Liver (tissue), 3 donors: ENCODE results near the gene FAM89B.

ENCODE experiments used
- EGR1 ChIP-seq, 2 donors: IDR thresholded peaks; 2 replicates each; pipeline ENCODE4 v1.6.1; 2016 to 2018; ENCODE audit warnings: antibody characterized with exemption in 2 of 2, low read depth in 2 of 2
- GABPA ChIP-seq, 2 donors: IDR thresholded peaks in 1 of 2; conservative IDR thresholded peaks in 1 of 2; 2 replicates each; pipeline ENCODE4 v1.6.1; 2016; ENCODE audit warnings: antibody characterized with exemption in 2 of 2, mild to moderate bottlenecking in 1 of 2, moderate library complexity in 1 of 2
- HNF4A ChIP-seq, 2 donors: conservative IDR thresholded peaks; 2 replicates each; pipeline ENCODE4 v1.6.1; 2016; ENCODE audit warnings: antibody characterized with exemption in 2 of 2, mild to moderate bottlenecking in 2 of 2
- JUND ChIP-seq, 2 donors: IDR thresholded peaks; 2 replicates each; pipeline ENCODE4 v1.6.1; 2016; ENCODE audit warnings: antibody characterized with exemption in 2 of 2
- MAX ChIP-seq: IDR thresholded peaks from 2 replicates; pipeline ENCODE4 v1.6.1; 2016; ENCODE audit warnings: antibody characterized with exemption
- NR2F2 ChIP-seq: IDR thresholded peaks from 2 replicates; pipeline ENCODE4 v1.6.1; 2016; ENCODE audit warnings: antibody characterized with exemption
- RAD21 ChIP-seq, 2 donors: IDR thresholded peaks; 2 replicates each; pipeline ENCODE4 v1.6.1; 2016; ENCODE audit warnings: antibody characterized with exemption in 2 of 2, mild to moderate bottlenecking in 2 of 2
- REST ChIP-seq: IDR thresholded peaks from 2 replicates; pipeline ENCODE4 v1.6.1; 2016; ENCODE audit warnings: antibody characterized with exemption, mild to moderate bottlenecking
- RXRA ChIP-seq, 2 donors: IDR thresholded peaks; 2 replicates each; pipeline ENCODE4 v1.6.1; 2017 to 2018; ENCODE audit warnings: antibody characterized with exemption in 2 of 2, mild to moderate bottlenecking in 1 of 2
- SP1 ChIP-seq: IDR thresholded peaks from 2 replicates; pipeline ENCODE4 v1.6.1; 2018; ENCODE audit warnings: antibody characterized with exemption, mild to moderate bottlenecking
- TAF1 ChIP-seq: conservative IDR thresholded peaks from 2 replicates; pipeline ENCODE4 v1.6.1; 2016; ENCODE audit warnings: antibody characterized with exemption, mild to moderate bottlenecking
- YY1 ChIP-seq: IDR thresholded peaks from 2 replicates; pipeline ENCODE4 v1.6.1; 2016; ENCODE audit warnings: antibody characterized with exemption, mild to moderate bottlenecking
- TF ChIP-seq, protein P1 (sequence below): fragments of 150-350 bp; IDR thresholded peaks from 2 replicates; pipeline ENCODE4 v1.5.1; 2017; ENCODE audit warnings: improper control_type of control experiment, low read depth, low read length; ENCODE audit not compliant: missing input control
- TF ChIP-seq, protein P2 (sequence below): IDR thresholded peaks from 2 replicates; pipeline ENCODE4 v1.6.1; 2016; ENCODE audit warnings: antibody characterized with exemption
- donor health status: healthy.
- donor health status: healthy.

- TF ChIP-seq, protein P1, sequence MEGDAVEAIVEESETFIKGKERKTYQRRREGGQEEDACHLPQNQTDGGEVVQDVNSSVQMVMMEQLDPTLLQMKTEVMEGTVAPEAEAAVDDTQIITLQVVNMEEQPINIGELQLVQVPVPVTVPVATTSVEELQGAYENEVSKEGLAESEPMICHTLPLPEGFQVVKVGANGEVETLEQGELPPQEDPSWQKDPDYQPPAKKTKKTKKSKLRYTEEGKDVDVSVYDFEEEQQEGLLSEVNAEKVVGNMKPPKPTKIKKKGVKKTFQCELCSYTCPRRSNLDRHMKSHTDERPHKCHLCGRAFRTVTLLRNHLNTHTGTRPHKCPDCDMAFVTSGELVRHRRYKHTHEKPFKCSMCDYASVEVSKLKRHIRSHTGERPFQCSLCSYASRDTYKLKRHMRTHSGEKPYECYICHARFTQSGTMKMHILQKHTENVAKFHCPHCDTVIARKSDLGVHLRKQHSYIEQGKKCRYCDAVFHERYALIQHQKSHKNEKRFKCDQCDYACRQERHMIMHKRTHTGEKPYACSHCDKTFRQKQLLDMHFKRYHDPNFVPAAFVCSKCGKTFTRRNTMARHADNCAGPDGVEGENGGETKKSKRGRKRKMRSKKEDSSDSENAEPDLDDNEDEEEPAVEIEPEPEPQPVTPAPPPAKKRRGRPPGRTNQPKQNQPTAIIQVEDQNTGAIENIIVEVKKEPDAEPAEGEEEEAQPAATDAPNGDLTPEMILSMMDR: no peak
- TF ChIP-seq REST (no peak), RAD21 (IDR thresholded peaks at IDR 0.05) (no peak), TAF1 (no peak), MAX (no peak), YY1 (no peak), SP1 (no peak), NR2F2 (no peak), RXRA (IDR thresholded peaks at IDR 0.05) (no peak), JUND (IDR thresholded peaks at IDR 0.05) (no peak), HNF4A (conservative IDR thresholded peaks at IDR 0.05) (no peak), GABPA (IDR thresholded peaks at IDR 0.05 in 1 of 2, conservative IDR thresholded peaks at IDR 0.05 in 1 of 2) (no peak), EGR1 (IDR thresholded peaks at IDR 0.05; ENCODE audit: low read depth in 2 of 2) (no peak)
- TF ChIP-seq, protein P2, sequence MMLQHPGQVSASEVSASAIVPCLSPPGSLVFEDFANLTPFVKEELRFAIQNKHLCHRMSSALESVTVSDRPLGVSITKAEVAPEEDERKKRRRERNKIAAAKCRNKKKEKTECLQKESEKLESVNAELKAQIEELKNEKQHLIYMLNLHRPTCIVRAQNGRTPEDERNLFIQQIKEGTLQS: no peak
Observed at GRCh38 chr11:65524741-65525545, 47.4 kb upstream of the FAM89B start, which contains the start of gene SCYL1.
